NT2/D1 (cell line): ENCODE measurements around the gene PDHB.

Experiments
- SUZ12 ChIP-seq: IDR thresholded peaks from 2 replicates; pipeline ENCODE4 v1.6.1; 2011; ENCODE audit not compliant: insufficient read length, insufficient read depth; ENCODE audit errors: extremely low read depth
- YY1 ChIP-seq: IDR thresholded peaks from 2 replicates; pipeline ENCODE4 v1.6.1; 2011; ENCODE audit not compliant: insufficient read length, insufficient read depth
- ZNF274 ChIP-seq: IDR thresholded peaks from 2 replicates; pipeline ENCODE4 v1.6.1; 2011; ENCODE audit warnings: mild to moderate bottlenecking, low read depth, low read length

DNA sequence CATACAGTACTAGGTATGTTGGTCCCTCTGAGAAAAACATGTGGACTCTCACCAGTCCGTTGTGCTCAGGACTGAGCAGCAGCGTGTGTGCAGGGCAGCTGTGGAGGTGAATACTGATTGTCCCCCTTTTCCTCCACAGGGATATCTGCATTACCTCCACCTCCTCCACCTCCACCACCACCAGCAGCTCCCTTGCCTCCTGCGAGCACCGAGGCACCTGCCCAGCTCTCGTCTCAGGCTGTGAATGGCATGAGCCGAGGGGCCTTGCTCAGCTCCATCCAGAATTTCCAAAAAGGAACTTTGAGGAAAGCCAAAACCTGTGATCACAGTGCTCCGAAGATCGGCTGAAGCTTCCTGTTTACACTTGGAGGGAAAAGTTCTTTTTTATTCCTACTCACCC lies 9.0 kb downstream of the PDHB start:
- TF ChIP-seq ZNF274 (no peak), SUZ12 (no peak), YY1 (no peak)
